Astrocyte (in vitro differentiated cells and primary cell): ENCODE measurements around the gene HYAL1. TPM values are rescaled to one million over a fixed set of nuclear protein-coding genes. Genes with fewer than 3 reads are reported as not detected.

ENCODE experiments used
- DNase-seq: peaks from one replicate; pipeline ENCODE4 v3.0.0-alpha.2; 2010; ENCODE audit warnings: low read depth
- FAIRE-seq: peaks from 2 replicates; lab custom pipeline; 2011; peaks lifted over from hg19 to GRCh38; lab: Jason Lieb, UNC
- H2AFZ ChIP-seq: 2 replicates; pipeline ENCODE4 v1.6.0; 2012; ENCODE audit warnings: low read depth, low read length, inconsistent platforms
- H3K27ac ChIP-seq: 2 replicates; pipeline ENCODE4 v1.5.1; 2011; ENCODE audit warnings: low read depth, low read length, inconsistent platforms
- H3K27me3 ChIP-seq: 2 replicates; pipeline ENCODE4 v1.6.0; 2011; ENCODE audit warnings: low read length, inconsistent platforms; ENCODE audit not compliant: insufficient read depth
- H3K36me3 ChIP-seq: 2 replicates; pipeline ENCODE4 v1.5.1; 2011; ENCODE audit warnings: low read length, inconsistent platforms; ENCODE audit not compliant: insufficient read depth
- H3K4me1 ChIP-seq: 2 replicates; pipeline ENCODE4 v1.5.1; 2011; ENCODE audit warnings: low read length, inconsistent platforms; ENCODE audit not compliant: insufficient read depth
- H3K4me2 ChIP-seq: 2 replicates; pipeline ENCODE4 v1.6.0; 2012; ENCODE audit warnings: low read length, inconsistent platforms
- H3K4me3 ChIP-seq: 2 replicates; pipeline ENCODE4 v1.5.1; 2011; ENCODE audit warnings: low read depth, mild to moderate bottlenecking, low read length, inconsistent platforms; ENCODE audit not compliant: insufficient read depth
- H3K79me2 ChIP-seq: 2 replicates; pipeline ENCODE4 v1.6.0; 2012; ENCODE audit warnings: mild to moderate bottlenecking, low read length, inconsistent platforms; ENCODE audit not compliant: insufficient read depth
- H3K9ac ChIP-seq: 2 replicates; pipeline ENCODE4 v1.6.0; 2012; ENCODE audit warnings: mild to moderate bottlenecking, low read length, inconsistent platforms
- H3K9me3 ChIP-seq: 2 replicates; pipeline ENCODE4 v1.5.1; 2012; ENCODE audit warnings: low read depth, mild to moderate bottlenecking, low read length, inconsistent platforms; ENCODE audit not compliant: insufficient read depth
- H4K20me1 ChIP-seq: 2 replicates; pipeline ENCODE4 v1.6.0; 2012; ENCODE audit warnings: low read length, inconsistent platforms; ENCODE audit not compliant: insufficient read depth
- H3K27ac Mint-ChIP-seq: one replicate; pipeline ENCODE4 v1.8.0; 2021; ENCODE audit warnings: mild to moderate bottlenecking, mixed read lengths; ENCODE audit not compliant: unreplicated experiment
- H3K27me3 Mint-ChIP-seq: one replicate; pipeline ENCODE4 v1.8.0; 2021; ENCODE audit warnings: low read depth, mixed read lengths; ENCODE audit not compliant: unreplicated experiment
- H3K36me3 Mint-ChIP-seq: one replicate; pipeline ENCODE4 v1.8.0; 2021; ENCODE audit warnings: low read depth, mixed read lengths; ENCODE audit not compliant: unreplicated experiment
- H3K4me1 Mint-ChIP-seq: one replicate; pipeline ENCODE4 v1.8.0; 2021; ENCODE audit warnings: low read depth, mixed read lengths; ENCODE audit not compliant: unreplicated experiment
- H3K4me3 Mint-ChIP-seq: one replicate; pipeline ENCODE4 v1.8.0; 2021; ENCODE audit warnings: mild to moderate bottlenecking, moderate library complexity, mixed read lengths; ENCODE audit not compliant: unreplicated experiment
- H3K9me3 Mint-ChIP-seq: one replicate; pipeline ENCODE4 v1.8.0; 2021; ENCODE audit warnings: mild to moderate bottlenecking, mixed read lengths; ENCODE audit not compliant: unreplicated experiment
- CTCF ChIP-seq: IDR thresholded peaks from 2 replicates; pipeline ENCODE4 v1.5.1; 2011; ENCODE audit warnings: low read depth, mild to moderate bottlenecking, inconsistent platforms, low read length, moderate library complexity; ENCODE audit not compliant: insufficient read depth
- EZH2 ChIP-seq: IDR thresholded peaks from 2 replicates; pipeline ENCODE4 v1.6.1; 2012; ENCODE audit warnings: mild to moderate bottlenecking, low read length, inconsistent platforms; ENCODE audit not compliant: insufficient read depth
- total RNA-seq: library from RNA; stranded (reverse); gene quantifications from 2 replicates; pipeline ENCODE4 v1.2.1, GENCODE V29; 2021

The HYAL1 gene
- total RNA-seq, 1 donor from 2014 or later: 0.27 TPM

GRCh38 chr3:50300681-50301254 lies 2.6 kb downstream of the HYAL1 start:
- H3K79me2 ChIP-seq: peaks cover 7% of the 10 kb centered on the region
- Mint-ChIP-seq H3K36me3 (peaks cover 1% of the 10 kb centered on the region), H3K4me1 (peaks cover 11% of the 10 kb centered on the region), H3K9me3 (no peaks in the 10 kb centered on the region), H3K27me3 (no peaks in the 10 kb centered on the region), H3K4me3 (no peak overlapping the region), H3K27ac (peak overlapping the region; percentile 38)
- peak overlapping the region; percentile 27 for H2AFZ ChIP-seq
- no peak overlapping the region for H3K9ac ChIP-seq
- TF ChIP-seq CTCF (no peak), EZH2 (no peak)
- DNase-seq (no peak), FAIRE-seq (no peak)
- no peaks in the 10 kb centered on the region for H3K27me3 ChIP-seq
- H3K27ac ChIP-seq: no peak overlapping the region
- H3K4me2 ChIP-seq: peak overlapping the region; percentile 91
- no peaks in the 10 kb centered on the region for H4K20me1 ChIP-seq
- peaks cover 17% of the 10 kb centered on the region for H3K4me1 ChIP-seq
- no peaks in the 10 kb centered on the region for H3K36me3 ChIP-seq
- H3K4me3 ChIP-seq: no peak overlapping the region
- H3K9me3 ChIP-seq: no peaks in the 10 kb centered on the region

GRCh38 chr3:50299929-50300680 lies 3.3 kb downstream of the HYAL1 start:
- Mint-ChIP-seq H3K27ac (peak overlapping the region; percentile 41), H3K36me3 (no peaks in the 10 kb centered on the region), H3K4me1 (peaks cover 11% of the 10 kb centered on the region), H3K9me3 (no peaks in the 10 kb centered on the region), H3K4me3 (peak overlapping the region; percentile 96), H3K27me3 (no peaks in the 10 kb centered on the region)
- FAIRE-seq (no peak), DNase-seq (peak; percentile 47)
- H3K9ac ChIP-seq: peak overlapping the region; percentile 78
- TF ChIP-seq EZH2: no peak
- TF ChIP-seq CTCF: no peak
- peak overlapping the region; percentile 61 for H3K4me3 ChIP-seq
- peaks cover 7% of the 10 kb centered on the region for H3K79me2 ChIP-seq
- no peaks in the 10 kb centered on the region for H3K36me3 ChIP-seq
- H3K4me1 ChIP-seq: peaks cover 17% of the 10 kb centered on the region
- peak overlapping the region; percentile 70 for H3K27ac ChIP-seq
- H3K4me2 ChIP-seq: peak overlapping the region; percentile 91
- peak overlapping the region; percentile 89 for H2AFZ ChIP-seq
- no peaks in the 10 kb centered on the region for H3K27me3 ChIP-seq
- H4K20me1 ChIP-seq: no peaks in the 10 kb centered on the region
- no peaks in the 10 kb centered on the region for H3K9me3 ChIP-seq

GRCh38 chr3:50299638-50299928 lies 3.8 kb downstream of the HYAL1 start:
- Histone ChIP-seq H3K27ac (peak overlapping the region; percentile 70), H3K4me1 (peaks cover 17% of the 10 kb centered on the region), H3K9me3 (no peaks in the 10 kb centered on the region), H3K4me3 (peak overlapping the region; percentile 61), H3K27me3 (no peaks in the 10 kb centered on the region), H4K20me1 (no peaks in the 10 kb centered on the region), H2AFZ (peak overlapping the region; percentile 89), H3K4me2 (peak overlapping the region; percentile 91), H3K9ac (peak overlapping the region; percentile 78), H3K79me2 (peaks cover 7% of the 10 kb centered on the region), H3K36me3 (no peaks in the 10 kb centered on the region)
- H3K36me3 Mint-ChIP-seq: no peaks in the 10 kb centered on the region
- DNase-seq: no peak
- TF ChIP-seq EZH2 (no peak), CTCF (no peak)
- peak overlapping the region; percentile 96 for H3K4me3 Mint-ChIP-seq
- H3K27ac Mint-ChIP-seq: peak overlapping the region; percentile 89
- H3K27me3 Mint-ChIP-seq: no peaks in the 10 kb centered on the region
- FAIRE-seq: peak; percentile 37
- no peaks in the 10 kb centered on the region for H3K9me3 Mint-ChIP-seq
- H3K4me1 Mint-ChIP-seq: peaks cover 8% of the 10 kb centered on the region
